H4 (cell line): ENCODE results near the gene CAND1. TPM values are rescaled to one million over a fixed set of nuclear protein-coding genes. Genes with fewer than 3 reads are reported as not detected.

ENCODE experiments used
- DNase-seq: peaks from one replicate; pipeline ENCODE4 v3.0.0-alpha.2; 2015; ENCODE audit warnings: low spot score
- total RNA-seq: library from RNA; depleted of rRNA; stranded (reverse); fragments of >200 nt; shearing (Covaris generic); gene quantifications from 2 replicates; pipeline ENCODE4 v1.2.3, GENCODE V29; 2014

Gene CAND1
- total RNA-seq, 1 experiment from 2014 or later = 79.8 TPM

GRCh38 chr12:67344979-67345710 lies 76.0 kb downstream of the CAND1 start:
- no peak for DNase-seq

- DNase-seq = no peak
Observed at GRCh38 chr12:67348683-67349082, 79.5 kb downstream of the CAND1 start.

GRCh38 chr12:67352682-67353081 lies 83.5 kb downstream of the CAND1 start:
- no peak for DNase-seq

GRCh38 chr12:67354322-67354721 lies 85.2 kb downstream of the CAND1 start:
- no peak for DNase-seq

GRCh38 chr12:67354966-67355365 lies 85.8 kb downstream of the CAND1 start:
- DNase-seq = no peak

GRCh38 chr12:67355428-67356379 lies 86.5 kb downstream of the CAND1 start:
- DNase-seq = peak; percentile 52

GRCh38 chr12:67356380-67356774 lies 87.2 kb downstream of the CAND1 start:
- DNase-seq = no peak

- DNase-seq = no peak
Observed at GRCh38 chr12:67357376-67358125, 88.4 kb downstream of the CAND1 start.

- peak; percentile 84 for DNase-seq
Observed at GRCh38 chr12:67358781-67359338, 89.7 kb downstream of the CAND1 start.

GRCh38 chr12:67362526-67362925 lies 93.4 kb downstream of the CAND1 start:
- no peak for DNase-seq

- no peak for DNase-seq
Observed at GRCh38 chr12:67364228-67364627, 95.1 kb downstream of the CAND1 start.

- DNase-seq = no peak
Observed at GRCh38 chr12:67365131-67365530, 96.0 kb downstream of the CAND1 start.

- no peak for DNase-seq
Observed at GRCh38 chr12:67367843-67368242, 98.7 kb downstream of the CAND1 start.
